Karpas-422 (cell line): ENCODE results near the gene CEP112. TPM values are rescaled to one million over a fixed set of nuclear protein-coding genes. Genes with fewer than 3 reads are reported as not detected.

ENCODE experiments used
- DNase-seq: peaks from one replicate; pipeline ENCODE4 v3.0.0-alpha.2; 2015
- H2AFZ ChIP-seq: fragments of 200-600 bp; sonication (generic); 2 replicates; pipeline ENCODE4 v1.6.1; 2014; ENCODE audit warnings: antibody characterized with exemption, low read length, mixed read lengths
- H3K27ac ChIP-seq: fragments of 200-600 bp; sonication (generic); 2 replicates; pipeline ENCODE4 v1.5.1; 2014; ENCODE audit warnings: mild to moderate bottlenecking, low read length, moderate library complexity
- H3K27me3 ChIP-seq: fragments of 200-600 bp; sonication (generic); 2 replicates; pipeline ENCODE4 v1.6.1; 2014; ENCODE audit warnings: low read length, mixed read lengths
- H3K36me3 ChIP-seq: fragments of 200-600 bp; sonication (generic); 2 replicates; pipeline ENCODE4 v1.6.1; 2014; ENCODE audit warnings: low read length, mixed read lengths; ENCODE audit not compliant: insufficient read depth
- H3K4me1 ChIP-seq: fragments of 200-600 bp; sonication (generic); 2 replicates; pipeline ENCODE4 v1.6.1; 2014; ENCODE audit warnings: mild to moderate bottlenecking, low read length, mixed read lengths
- H3K4me2 ChIP-seq: fragments of 200-600 bp; sonication (generic); 2 replicates; pipeline ENCODE4 v1.6.1; 2014; ENCODE audit warnings: low read length, low read depth, mild to moderate bottlenecking; ENCODE audit not compliant: poor library complexity, severe bottlenecking
- H3K4me3 ChIP-seq: fragments of 200-600 bp; sonication (generic); 2 replicates; pipeline ENCODE4 v1.5.1; 2014; ENCODE audit warnings: mild to moderate bottlenecking, antibody characterized with exemption, low read length, mixed read lengths
- H3K79me2 ChIP-seq: fragments of 200-600 bp; sonication (generic); 2 replicates; pipeline ENCODE4 v1.6.1; 2014; ENCODE audit warnings: mild to moderate bottlenecking, low read length, mixed read lengths
- H3K9ac ChIP-seq: fragments of 200-600 bp; sonication (generic); 2 replicates; pipeline ENCODE4 v1.6.0; 2014; ENCODE audit warnings: low read length
- H3K9me2 ChIP-seq: fragments of 200-600 bp; sonication (generic), shearing (Covaris generic); replicated peaks from 2 replicates; pipeline ENCODE4 v1.6.0; 2014; ENCODE audit warnings: mild to moderate bottlenecking, low read length, moderate library complexity; ENCODE audit not compliant: insufficient read depth
- H3K9me3 ChIP-seq: fragments of 300-700, 200-600 bp; sonication (generic); 2 replicates; pipeline ENCODE4 v1.6.1; 2014; ENCODE audit warnings: low read length, mixed read lengths
- H4K20me1 ChIP-seq: fragments of 200-600 bp; sonication (generic); 2 replicates; pipeline ENCODE4 v1.6.1; 2014; ENCODE audit warnings: mild to moderate bottlenecking, antibody characterized with exemption, low read length, low read depth; ENCODE audit not compliant: insufficient read depth
- total RNA-seq: library from RNA; depleted of rRNA; stranded (reverse); fragments of >200 nt; shearing (Covaris generic); gene quantifications from 2 replicates; pipeline ENCODE4 v1.2.3, GENCODE V29; 2014; ENCODE audit warnings: low replicate concordance

The CEP112 gene
- total RNA-seq, 1 experiment from 2014 or later, result not detected

- H2AFZ ChIP-seq, result no peak overlapping the region
- H3K4me2 ChIP-seq, result no peak overlapping the region
- H3K36me3 ChIP-seq, result no peaks in the 10 kb centered on the region
Observed at GRCh38 chr17:65660947-65661346, 531.0 kb downstream of the CEP112 start.

GRCh38 chr17:65660078-65660477 lies 531.9 kb downstream of the CEP112 start:
- Histone ChIP-seq H3K4me3 (no peak overlapping the region), H3K27ac (no peak overlapping the region), H3K4me2 (no peak overlapping the region), H3K4me1 (no peaks in the 10 kb centered on the region), H2AFZ (no peak overlapping the region), H4K20me1 (no peaks in the 10 kb centered on the region), H3K27me3 (no peaks in the 10 kb centered on the region), H3K9ac (no peak overlapping the region), H3K9me2 (no peaks in the 10 kb centered on the region), H3K79me2 (no peaks in the 10 kb centered on the region), H3K9me3 (no peaks in the 10 kb centered on the region), H3K36me3 (no peaks in the 10 kb centered on the region)
- DNase-seq, result no peak

More at GRCh38 chr17:65660947-65661346, 531.0 kb downstream of the CEP112 start:
- no peaks in the 10 kb centered on the region for H3K79me2 ChIP-seq
- H3K27me3 ChIP-seq, result no peaks in the 10 kb centered on the region
- no peak overlapping the region for H3K27ac ChIP-seq
- H4K20me1 ChIP-seq, result no peaks in the 10 kb centered on the region
- no peak overlapping the region for H3K4me3 ChIP-seq
- H3K9me3 ChIP-seq, result no peaks in the 10 kb centered on the region
- no peaks in the 10 kb centered on the region for H3K4me1 ChIP-seq
- H3K9ac ChIP-seq, result no peak overlapping the region
- H3K9me2 ChIP-seq, result no peaks in the 10 kb centered on the region
- DNase-seq, result no peak

GRCh38 chr17:65659512-65659911 lies 532.4 kb downstream of the CEP112 start:
- Histone ChIP-seq H3K9ac (no peak overlapping the region), H3K4me1 (no peaks in the 10 kb centered on the region), H4K20me1 (no peaks in the 10 kb centered on the region), H3K79me2 (no peaks in the 10 kb centered on the region), H3K36me3 (no peaks in the 10 kb centered on the region), H3K27ac (no peak overlapping the region), H3K27me3 (no peaks in the 10 kb centered on the region), H3K9me3 (no peaks in the 10 kb centered on the region), H3K9me2 (no peaks in the 10 kb centered on the region), H3K4me3 (no peak overlapping the region), H2AFZ (no peak overlapping the region), H3K4me2 (no peak overlapping the region)
- no peak for DNase-seq

GRCh38 chr17:65657251-65657828 lies 534.6 kb downstream of the CEP112 start:
- Histone ChIP-seq H3K27ac (no peak overlapping the region), H4K20me1 (no peaks in the 10 kb centered on the region), H3K4me2 (no peak overlapping the region), H3K79me2 (no peaks in the 10 kb centered on the region), H3K27me3 (no peaks in the 10 kb centered on the region), H3K4me3 (no peak overlapping the region), H3K9me2 (no peaks in the 10 kb centered on the region), H3K36me3 (no peaks in the 10 kb centered on the region), H3K9ac (no peak overlapping the region), H3K4me1 (no peaks in the 10 kb centered on the region), H3K9me3 (no peaks in the 10 kb centered on the region), H2AFZ (no peak overlapping the region)
- no peak for DNase-seq

GRCh38 chr17:65656390-65657250 lies 535.3 kb downstream of the CEP112 start:
- Histone ChIP-seq H3K9me2 (no peaks in the 10 kb centered on the region), H4K20me1 (no peaks in the 10 kb centered on the region), H3K9ac (no peak overlapping the region), H2AFZ (no peak overlapping the region), H3K4me3 (no peak overlapping the region), H3K9me3 (no peaks in the 10 kb centered on the region), H3K27me3 (no peaks in the 10 kb centered on the region), H3K27ac (no peak overlapping the region), H3K4me2 (no peak overlapping the region), H3K4me1 (no peaks in the 10 kb centered on the region), H3K79me2 (no peaks in the 10 kb centered on the region), H3K36me3 (no peaks in the 10 kb centered on the region)
- DNase-seq, result no peak

GRCh38 chr17:65655706-65656105 lies 536.2 kb downstream of the CEP112 start:
- Histone ChIP-seq H3K4me2 (no peak overlapping the region), H3K36me3 (no peaks in the 10 kb centered on the region), H3K27me3 (no peaks in the 10 kb centered on the region), H3K9me2 (no peaks in the 10 kb centered on the region), H3K4me3 (no peak overlapping the region), H3K9ac (no peak overlapping the region), H3K9me3 (no peaks in the 10 kb centered on the region), H2AFZ (no peak overlapping the region), H3K27ac (no peak overlapping the region), H3K79me2 (no peaks in the 10 kb centered on the region), H3K4me1 (no peaks in the 10 kb centered on the region), H4K20me1 (no peaks in the 10 kb centered on the region)
- DNase-seq, result no peak

- Histone ChIP-seq H3K4me3 (no peak overlapping the region), H3K9me2 (no peaks in the 10 kb centered on the region), H2AFZ (no peak overlapping the region), H3K79me2 (no peaks in the 10 kb centered on the region), H3K9ac (no peak overlapping the region), H3K4me2 (no peak overlapping the region), H3K4me1 (no peaks in the 10 kb centered on the region), H3K36me3 (no peaks in the 10 kb centered on the region), H3K27ac (no peak overlapping the region), H3K9me3 (peaks cover 5% of the 10 kb centered on the region; the same call in 1 of the 2 replicates), H3K27me3 (no peaks in the 10 kb centered on the region), H4K20me1 (no peaks in the 10 kb centered on the region)
- DNase-seq, result no peak
Observed at GRCh38 chr17:65644545-65644944, 547.4 kb downstream of the CEP112 start.

GRCh38 chr17:65638221-65638975 lies 553.5 kb downstream of the CEP112 start:
- H3K27me3 ChIP-seq, result peaks cover 4% of the 10 kb centered on the region; the same call in 1 of the 2 replicates
- no peak for DNase-seq
- no peak overlapping the region for H3K27ac ChIP-seq
- no peaks in the 10 kb centered on the region for H3K9me3 ChIP-seq
- H2AFZ ChIP-seq, result no peak overlapping the region
- no peaks in the 10 kb centered on the region for H3K4me1 ChIP-seq
- no peaks in the 10 kb centered on the region for H4K20me1 ChIP-seq
- H3K79me2 ChIP-seq, result no peaks in the 10 kb centered on the region
- no peak overlapping the region for H3K4me2 ChIP-seq
- H3K9me2 ChIP-seq, result no peaks in the 10 kb centered on the region
- no peaks in the 10 kb centered on the region for H3K36me3 ChIP-seq
- no peak overlapping the region for H3K9ac ChIP-seq
- H3K4me3 ChIP-seq, result no peak overlapping the region
